Measurements from ENCODE around the gene PSENEN. TPM values are rescaled to one million over a fixed set of nuclear protein-coding genes. Genes with fewer than 3 reads are reported as not detected.

PSENEN gene
- total and polyA plus RNA-seq, 2 of the 8 experiments (the other 6 are each of a cell fraction or from before 2014, with no cell fraction given) = 66.7 to 75.3 TPM

DNA sequence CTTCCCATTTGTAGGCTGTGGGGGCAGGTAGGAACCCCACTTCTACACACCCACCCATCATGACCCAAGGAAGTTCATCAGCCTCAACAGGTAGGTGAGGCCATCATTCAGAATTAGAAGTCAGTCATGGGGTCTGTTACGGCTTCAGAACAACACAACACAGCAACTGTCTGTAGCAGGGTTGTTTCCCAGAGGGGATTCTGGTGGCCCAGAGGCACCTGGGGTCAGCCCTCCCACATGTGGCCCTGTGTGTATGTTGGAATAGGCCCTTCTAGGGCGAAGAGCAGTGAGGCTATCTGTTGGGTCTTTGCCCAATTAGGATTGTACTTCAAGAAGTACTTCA, 6.6 kb upstream of the PSENEN start:
- Histone ChIP-seq H3K4me2 (ENCODE audit: insufficient read depth in 1 of 2, low read depth in 2 of 2, low read length in 2 of 2) (no peak overlapping the region; a peak in 1 of 4 replicates), H3K56ac (replicated peaks; ENCODE audit: insufficient read length, low read depth, low read length) (no peak overlapping the region), H3K9me3 (ENCODE audit: insufficient read depth in 2 of 2, low read depth in 1 of 2, low read length in 1 of 2) (no peaks in the 10 kb centered on the region), H3K18ac (ENCODE audit: extremely low read depth, low read length) (no peak overlapping the region), H2BK12ac (ENCODE audit: low read depth, low read length) (no peak overlapping the region), H2BK20ac (ENCODE audit: low read length) (no peak overlapping the region), H3K27me3 (replicated peaks in 1 of 4; ENCODE audit: control insufficient read depth in 3 of 4, extremely low read depth in 1 of 4, insufficient read depth in 3 of 4, low read length in 3 of 4) (no peaks in the 10 kb centered on the region), H2BK15ac (ENCODE audit: low read length) (no peak overlapping the region), H3K4me3 (ENCODE audit: extremely low read depth in 1 of 4, insufficient read depth in 2 of 4, low read depth in 3 of 4, low read length in 4 of 4) (no peak overlapping the region), H4K5ac (ENCODE audit: insufficient read length, low read depth, low read length) (no peak overlapping the region), H3K79me1 (ENCODE audit: low read depth, low read length) (no peaks in the 10 kb centered on the region; the same call in 1 of the 2 replicates), H2AK5ac (ENCODE audit: low read depth, low read length) (no peak overlapping the region), H2AFZ (ENCODE audit: low read length) (no peak overlapping the region), H2BK5ac (ENCODE audit: low read depth, low read length) (no peak overlapping the region), H3K36me3 (ENCODE audit: control insufficient read depth in 2 of 4, insufficient read depth in 4 of 4, low read length in 3 of 4) (peaks cover 11 to 32% (median 18%) of the 10 kb centered on the region in 4 experiments; a peak in 6 of 8 replicates), H3K79me2 (ENCODE audit: control insufficient read depth in 1 of 2, insufficient read depth in 2 of 2, low read length in 2 of 2) (no peaks in the 10 kb centered on the region), H3K27ac (ENCODE audit: low read depth, low read length) (no peak overlapping the region), H3K23ac (ENCODE audit: insufficient read length) (no peak overlapping the region), H3K4ac (replicated peaks; ENCODE audit: insufficient read length, low read depth, low read length) (no peak overlapping the region), H3K4me1 (replicated peaks in 1 of 4; ENCODE audit: control insufficient read depth in 3 of 4, insufficient read depth in 4 of 4, low read length in 3 of 4) (peaks cover 0 to 3% (median 0%) of the 10 kb centered on the region in 4 experiments; a peak in 2 of 7 replicates), H3K23me2 (ENCODE audit: low read depth, low read length) (peaks cover 10% of the 10 kb centered on the region; the same call in 1 of the 2 replicates), H3K14ac (ENCODE audit: insufficient read length) (no peak overlapping the region), H4K8ac (ENCODE audit: extremely low read depth, insufficient read depth, low read length) (no peak overlapping the region), H2BK120ac (replicated peaks; ENCODE audit: low read depth, low read length) (no peak overlapping the region), H4K20me1 (replicated peaks in 1 of 2; ENCODE audit: control insufficient read depth in 1 of 2, insufficient read depth in 2 of 2, low read length in 2 of 2) (peaks cover 0 to 14% of the 10 kb centered on the region in 2 experiments), H3K9ac (replicated peaks in 1 of 4; ENCODE audit: extremely low read depth in 1 of 4, low read depth in 3 of 4, low read length in 3 of 4) (no peak overlapping the region), H4K91ac (replicated peaks; ENCODE audit: insufficient read length, low read length) (no peak overlapping the region)
- ChIA-PET POLR2A (ENCODE audit: partially characterized antibody) (interaction anchor here (1.9 to 7.6 kb wide), 9 partner anchors 8 to 131 kb away, joined by 5 to 54 read pairs (median 12); partner anchors contain the start of genes HSPB6 and LIN37), CTCF (ENCODE audit: partially characterized antibody) (interaction anchor here (1.4 to 8.9 kb wide), 2 partner anchors 15 to 44 kb away, joined by 5 to 80 read pairs; no protein-coding TSS in a partner anchor)
- WGBS, 2 experiments (ENCODE audit: extremely low coverage in 1 of 2, insufficient coverage in 1 of 2, insufficient read length in 1 of 2, insufficient replicate concordance in 2 of 2, low coverage in 1 of 2, low lambda C conversion rate in 2 of 2, missing lambda C conversion rate in 1 of 2) = 92% methylated on average over 2 of the region's 2 CpGs; no CpG with 5 or more reads in 1 of the 2 experiments
- DNase-seq (ENCODE audit: low read depth in 1 of 2, low spot score in 2 of 2) (no peak), FAIRE-seq (no peak)
- TF ChIP-seq, protein P1, sequence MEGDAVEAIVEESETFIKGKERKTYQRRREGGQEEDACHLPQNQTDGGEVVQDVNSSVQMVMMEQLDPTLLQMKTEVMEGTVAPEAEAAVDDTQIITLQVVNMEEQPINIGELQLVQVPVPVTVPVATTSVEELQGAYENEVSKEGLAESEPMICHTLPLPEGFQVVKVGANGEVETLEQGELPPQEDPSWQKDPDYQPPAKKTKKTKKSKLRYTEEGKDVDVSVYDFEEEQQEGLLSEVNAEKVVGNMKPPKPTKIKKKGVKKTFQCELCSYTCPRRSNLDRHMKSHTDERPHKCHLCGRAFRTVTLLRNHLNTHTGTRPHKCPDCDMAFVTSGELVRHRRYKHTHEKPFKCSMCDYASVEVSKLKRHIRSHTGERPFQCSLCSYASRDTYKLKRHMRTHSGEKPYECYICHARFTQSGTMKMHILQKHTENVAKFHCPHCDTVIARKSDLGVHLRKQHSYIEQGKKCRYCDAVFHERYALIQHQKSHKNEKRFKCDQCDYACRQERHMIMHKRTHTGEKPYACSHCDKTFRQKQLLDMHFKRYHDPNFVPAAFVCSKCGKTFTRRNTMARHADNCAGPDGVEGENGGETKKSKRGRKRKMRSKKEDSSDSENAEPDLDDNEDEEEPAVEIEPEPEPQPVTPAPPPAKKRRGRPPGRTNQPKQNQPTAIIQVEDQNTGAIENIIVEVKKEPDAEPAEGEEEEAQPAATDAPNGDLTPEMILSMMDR (IDR thresholded peaks at IDR 0.05; ENCODE audit: control extremely low read depth in 1 of 3, insufficient read depth in 1 of 3, low read depth in 1 of 3, low read length in 3 of 3) = no peak
- TF ChIP-seq PHF8 (conservative IDR thresholded peaks at IDR 0.05; ENCODE audit: low read depth, low read length) (no peak), HDAC2 (IDR thresholded peaks at IDR 0.05; ENCODE audit: borderline replicate concordance in 1 of 2, low read depth in 2 of 2, low read length in 2 of 2) (no peak), POLR2A (IDR thresholded peaks at IDR 0.05; ENCODE audit: control extremely low read depth in 1 of 2, low read depth in 2 of 2, low read length in 2 of 2) (no peak)

Data from H1 (cell line).